ENCODE measurements around the gene AKAP13. TPM values are rescaled to one million over a fixed set of nuclear protein-coding genes. Genes with fewer than 3 reads are reported as not detected.
"Not testable (repeated sequence)": the region's sequence is repeated elsewhere in the genome, so short reads cannot be mapped to it uniquely, and the experiment has no call there.

The AKAP13 gene
- total and polyA plus RNA-seq, 7 donors: 18.2 to 126 (median 93.7) TPM

DNA sequence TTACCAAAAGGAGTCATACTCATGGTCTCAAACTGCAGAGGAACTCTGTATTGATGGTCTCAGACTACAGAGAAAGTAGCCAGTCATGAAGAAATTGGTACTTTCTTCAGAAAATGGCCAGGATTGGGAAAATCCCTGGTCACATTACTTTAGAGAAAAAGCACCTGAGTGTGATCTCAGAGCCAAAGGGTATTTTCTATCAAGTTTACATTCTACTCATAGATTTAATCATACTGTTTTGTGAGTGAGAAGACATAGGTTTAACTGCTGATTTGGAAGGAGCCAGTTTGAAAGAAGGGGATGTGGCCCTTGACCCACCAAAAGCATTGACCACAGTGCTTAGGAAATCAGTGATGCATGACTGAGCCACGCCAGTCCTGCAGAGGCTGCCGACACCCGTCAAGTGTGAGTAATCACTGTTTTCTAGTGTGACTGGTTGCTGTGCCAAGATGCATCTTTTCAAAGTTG is 203.6 kb downstream of the AKAP13 start:
- 21 to 26% (median 25%) methylated on average over 3 of the region's 3 CpGs for WGBS, 3 donors
- TF ChIP-seq, protein P1, sequence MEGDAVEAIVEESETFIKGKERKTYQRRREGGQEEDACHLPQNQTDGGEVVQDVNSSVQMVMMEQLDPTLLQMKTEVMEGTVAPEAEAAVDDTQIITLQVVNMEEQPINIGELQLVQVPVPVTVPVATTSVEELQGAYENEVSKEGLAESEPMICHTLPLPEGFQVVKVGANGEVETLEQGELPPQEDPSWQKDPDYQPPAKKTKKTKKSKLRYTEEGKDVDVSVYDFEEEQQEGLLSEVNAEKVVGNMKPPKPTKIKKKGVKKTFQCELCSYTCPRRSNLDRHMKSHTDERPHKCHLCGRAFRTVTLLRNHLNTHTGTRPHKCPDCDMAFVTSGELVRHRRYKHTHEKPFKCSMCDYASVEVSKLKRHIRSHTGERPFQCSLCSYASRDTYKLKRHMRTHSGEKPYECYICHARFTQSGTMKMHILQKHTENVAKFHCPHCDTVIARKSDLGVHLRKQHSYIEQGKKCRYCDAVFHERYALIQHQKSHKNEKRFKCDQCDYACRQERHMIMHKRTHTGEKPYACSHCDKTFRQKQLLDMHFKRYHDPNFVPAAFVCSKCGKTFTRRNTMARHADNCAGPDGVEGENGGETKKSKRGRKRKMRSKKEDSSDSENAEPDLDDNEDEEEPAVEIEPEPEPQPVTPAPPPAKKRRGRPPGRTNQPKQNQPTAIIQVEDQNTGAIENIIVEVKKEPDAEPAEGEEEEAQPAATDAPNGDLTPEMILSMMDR (IDR thresholded peaks at IDR 0.05): no peak
- H3K9me3 ChIP-seq: no peaks in the 10 kb centered on the region
- ATAC-seq: peak; percentile 69 to 78 (median 73)
- DNase-seq: peak; percentile 60 to 76
- peaks cover 80% of the 10 kb centered on the region for H3K4me1 ChIP-seq
- H3K27me3 ChIP-seq (ENCODE audit: insufficient read depth in 3 of 3, low read length in 2 of 3): no peaks in the 10 kb centered on the region
- intact Hi-C loops (cut with DNase I): loop anchor here (2.0 to 5.0 kb wide), 2 partner anchors 38 to 39 kb away; no protein-coding TSS in a partner anchor
- H3K27ac ChIP-seq: peak overlapping the region; percentile 94
- peaks cover 0 to 7% of the 10 kb centered on the region in 2 donors for H3K36me3 ChIP-seq (ENCODE audit: insufficient read depth in 1 of 2, low read depth in 1 of 2)
- H3K4me3 ChIP-seq: peak overlapping the region; percentile 69

DNA sequence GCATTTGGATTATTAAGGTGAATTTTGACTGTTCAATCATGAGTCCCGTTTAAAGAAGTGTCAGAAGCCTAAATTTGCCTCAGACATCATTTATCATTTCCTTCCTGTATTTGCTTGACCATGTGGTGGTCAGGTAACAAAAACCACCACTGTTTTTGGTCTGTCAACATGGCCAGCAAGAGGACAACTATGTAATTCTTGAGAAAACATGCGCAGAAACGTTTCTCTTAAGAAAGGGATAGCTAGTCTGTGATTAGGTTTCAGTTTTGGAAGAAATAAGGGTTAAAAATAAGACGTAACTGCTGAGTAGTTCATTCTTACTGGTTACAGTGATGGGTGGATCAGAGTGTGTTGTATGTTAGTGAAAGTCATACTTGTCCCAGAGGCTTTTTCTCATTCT is 204.5 kb downstream of the AKAP13 start:
- H3K27ac ChIP-seq: peak overlapping the region; percentile 94
- H3K36me3 ChIP-seq (ENCODE audit: insufficient read depth in 1 of 2, low read depth in 1 of 2): peaks cover 0 to 7% of the 10 kb centered on the region in 2 donors
- H3K9me3 ChIP-seq: no peaks in the 10 kb centered on the region
- no peak for DNase-seq
- WGBS, 3 donors: 22 to 34% (median 27%) methylated on average over 4 of the region's 4 CpGs
- peak overlapping the region; percentile 69 for H3K4me3 ChIP-seq
- TF ChIP-seq, protein P1 (IDR thresholded peaks at IDR 0.05): no peak
- intact Hi-C loops (cut with DNase I): loop anchor here in 1 of 2 donors (5.0 kb wide), 1 partner anchor 37 kb away; no protein-coding TSS in a partner anchor
- H3K4me1 ChIP-seq: peaks cover 75% of the 10 kb centered on the region
- H3K27me3 ChIP-seq (ENCODE audit: insufficient read depth in 3 of 3, low read length in 2 of 3): no peaks in the 10 kb centered on the region
- ATAC-seq: no peak

DNA sequence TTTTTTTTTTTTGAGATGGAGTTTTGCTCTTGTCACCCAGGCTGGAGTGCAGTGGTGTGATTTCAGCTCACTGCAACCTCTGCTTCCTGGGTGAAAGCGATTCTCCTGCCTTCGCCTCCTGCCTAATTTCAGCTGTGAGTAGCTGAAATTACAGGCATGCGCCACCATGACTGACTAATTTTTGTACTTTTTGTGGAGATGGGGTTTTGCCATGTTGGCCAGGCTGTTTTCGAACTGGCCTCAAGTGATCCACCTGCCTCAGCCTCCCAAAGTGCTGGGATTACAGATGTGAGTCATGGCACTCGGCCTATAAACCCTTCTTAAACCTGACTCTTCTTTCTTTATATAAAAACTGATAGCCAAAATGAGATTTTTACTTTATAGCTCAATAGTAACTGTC is 205.8 kb downstream of the AKAP13 start:
- DNase-seq; H3K27me3 ChIP-seq (ENCODE audit: insufficient read depth in 3 of 3, low read length in 2 of 3); H3K4me3 ChIP-seq; H3K9me3 ChIP-seq; H3K36me3 ChIP-seq (ENCODE audit: insufficient read depth in 1 of 2, low read depth in 1 of 2); ATAC-seq; intact Hi-C loops (cut with DNase I): not testable (repeated sequence)
- H3K27ac ChIP-seq: peak overlapping the region; percentile 94
- peaks cover 73% of the 10 kb centered on the region for H3K4me1 ChIP-seq
- WGBS, 3 donors: 66 to 83% (median 77%) methylated on average over 5 of the region's 5 CpGs

DNA sequence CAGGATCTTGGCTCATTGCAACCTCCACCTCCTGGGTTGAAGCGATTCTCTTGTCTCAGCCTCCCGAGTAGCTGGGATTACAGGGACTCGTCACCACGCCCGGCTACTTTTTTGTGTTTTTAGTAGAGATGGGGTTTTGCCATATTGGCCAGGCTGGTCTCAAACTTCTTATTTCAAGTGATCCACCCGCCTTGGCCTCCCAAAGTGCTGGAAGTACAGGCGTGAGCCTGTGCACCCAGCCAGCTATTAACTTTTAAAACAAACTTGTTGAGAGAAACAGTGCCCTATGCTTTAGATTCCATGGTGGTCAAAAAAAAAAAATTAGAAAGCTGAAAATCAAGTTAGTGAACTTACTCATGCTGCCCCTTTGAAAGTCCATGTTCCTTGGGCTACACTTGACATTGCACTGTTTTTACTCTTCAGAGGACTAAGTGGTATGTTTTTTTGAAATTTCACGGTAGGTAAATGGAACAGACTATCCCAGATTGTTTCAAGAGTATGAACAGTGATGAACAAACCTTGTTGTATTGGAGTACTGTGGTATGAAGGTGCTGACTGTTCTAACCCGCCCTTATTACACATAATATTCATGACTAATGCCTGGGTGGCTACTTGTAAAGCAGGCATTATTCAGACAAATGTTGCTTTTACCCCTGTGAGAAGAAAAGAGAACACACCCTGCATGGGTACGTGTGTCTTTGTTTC is 207.5 kb downstream of the AKAP13 start:
- Histone ChIP-seq H3K4me1 (peaks cover 70% of the 10 kb centered on the region), H3K27me3 (ENCODE audit: insufficient read depth in 3 of 3, low read length in 2 of 3) (no peaks in the 10 kb centered on the region), H3K4me3 (no peak overlapping the region), H3K27ac (peak overlapping the region; percentile 94), H3K9me3 (no peaks in the 10 kb centered on the region), H3K36me3 (ENCODE audit: insufficient read depth in 1 of 2, low read depth in 1 of 2) (peaks cover 0 to 7% of the 10 kb centered on the region in 2 donors)
- ATAC-seq: peak in 3 of 4 donors; percentile 43 to 51 (median 50)
- WGBS, 3 donors: 88 to 92% (median 89%) methylated on average over 10 of the region's 10 CpGs
- TF ChIP-seq, protein P1 (IDR thresholded peaks at IDR 0.05): no peak
- no peak for DNase-seq
- intact Hi-C loops (cut with DNase I): no loop called here

DNA sequence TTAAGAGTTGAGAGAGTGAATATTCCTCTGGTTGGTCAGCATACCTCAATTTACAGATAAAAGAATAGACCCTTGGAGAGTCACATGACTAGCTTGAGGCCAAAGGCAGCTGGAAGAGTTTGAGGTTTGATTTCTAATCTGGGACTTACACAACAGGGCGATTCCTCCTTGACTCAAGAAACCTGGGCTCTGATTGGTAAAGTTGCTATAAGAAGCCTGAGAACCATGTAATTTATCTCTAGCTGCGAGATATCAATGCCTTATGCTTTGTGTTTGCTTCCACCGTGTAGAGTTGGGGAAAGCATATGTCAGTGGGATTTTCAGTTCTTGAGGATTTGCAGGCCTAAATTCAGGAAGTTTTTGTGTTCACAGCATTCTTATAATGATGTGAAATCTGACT is 208.3 kb downstream of the AKAP13 start:
- Histone ChIP-seq H3K36me3 (ENCODE audit: insufficient read depth in 1 of 2, low read depth in 1 of 2) (peaks cover 0 to 7% of the 10 kb centered on the region in 2 donors), H3K27me3 (ENCODE audit: insufficient read depth in 3 of 3, low read length in 2 of 3) (no peaks in the 10 kb centered on the region), H3K4me1 (peaks cover 67% of the 10 kb centered on the region), H3K4me3 (peak overlapping the region; percentile 50), H3K27ac (peak overlapping the region; percentile 94), H3K9me3 (no peaks in the 10 kb centered on the region)
- TF ChIP-seq, protein P1 (IDR thresholded peaks at IDR 0.05): no peak
- WGBS, 3 donors: 32 to 48% (median 33%) methylated on average over 3 of the region's 3 CpGs
- intact Hi-C loops (cut with DNase I): no loop called here
- no peak for DNase-seq
- peak in 1 of 4 donors; percentile 11 for ATAC-seq
